Muscle of arm (tissue), 12 donors: ENCODE data around the gene CD160. TPM values are rescaled to one million over a fixed set of nuclear protein-coding genes. Genes with fewer than 3 reads are reported as not detected.
"Not testable (repeated sequence)": the region's sequence is repeated elsewhere in the genome, so short reads cannot be mapped to it uniquely, and the experiment has no call there.

ENCODE experiments used
- DNase-seq: peaks from one replicate; pipeline ENCODE4 v3.0.0-alpha.2; 2013
- polyA plus RNA-seq, 12 donors: library from polyadenylated mRNA; unstranded; fragments of 120-200 nt; gene quantifications; one replicate each; pipeline ENCODE4 v1.2.1, GENCODE V29; 2013; ENCODE audit not compliant: insufficient read length in 12 of 12

CD160 gene
- polyA plus RNA-seq, 12 donors, result 0.29 to 3.0 (median 0.80) TPM; not detected in 1

- DNase-seq, result no peak
Observed at GRCh38 chr1:145708063-145708462, 11.2 kb upstream of the CD160 start.

- no peak for DNase-seq
Observed at GRCh38 chr1:145710291-145711027, 8.8 kb upstream of the CD160 start.

- no peak for DNase-seq
Observed at GRCh38 chr1:145711213-145711651, 8.1 kb upstream of the CD160 start.

GRCh38 chr1:145714524-145715111, 4.7 kb upstream of the CD160 start:
- DNase-seq, result no peak

- DNase-seq, result no peak
Observed at GRCh38 chr1:145716641-145717345, 2.5 kb upstream of the CD160 start.

- DNase-seq, result no peak
Observed at GRCh38 chr1:145717833-145718232, 1.5 kb upstream of the CD160 start.

GRCh38 chr1:145718465-145718864, 834 bp upstream of the CD160 start:
- DNase-seq, result not testable (repeated sequence)

GRCh38 chr1:145720556-145720877, 1.2 kb downstream of the CD160 start:
- DNase-seq, result no peak

- peak; percentile 56 for DNase-seq
Observed at GRCh38 chr1:145720878-145721671, 1.8 kb downstream of the CD160 start.

- DNase-seq, result not testable (repeated sequence)
Observed at GRCh38 chr1:145726193-145726592, 6.9 kb downstream of the CD160 start.

GRCh38 chr1:145729196-145729595, 9.9 kb downstream of the CD160 start:
- no peak for DNase-seq

GRCh38 chr1:145729666-145730436, 10.6 kb downstream of the CD160 start:
- no peak for DNase-seq

GRCh38 chr1:145730467-145730866, 11.2 kb downstream of the CD160 start:
- no peak for DNase-seq

GRCh38 chr1:145730900-145731299, 11.6 kb downstream of the CD160 start:
- no peak for DNase-seq

GRCh38 chr1:145736191-145736590, 16.9 kb downstream of the CD160 start:
- no peak for DNase-seq

- no peak for DNase-seq
Observed at GRCh38 chr1:145740269-145740668, 21.0 kb downstream of the CD160 start.

- no peak for DNase-seq
Observed at GRCh38 chr1:145747398-145748247, 28.3 kb downstream of the CD160 start.

GRCh38 chr1:145750426-145750825, 31.1 kb downstream of the CD160 start:
- no peak for DNase-seq

- DNase-seq, result peak; percentile 13
Observed at GRCh38 chr1:145751491-145752037, 32.3 kb downstream of the CD160 start.

GRCh38 chr1:145757420-145757819, 38.1 kb downstream of the CD160 start:
- DNase-seq, result no peak
